Measurements from ENCODE around the gene RAB24. TPM values are rescaled to one million over a fixed set of nuclear protein-coding genes. Genes with fewer than 3 reads are reported as not detected.
"Not testable (repeated sequence)": the region's sequence is repeated elsewhere in the genome, so short reads cannot be mapped to it uniquely, and the experiment has no call there.

The RAB24 gene
- total RNA-seq, 1 experiment from 2014 or later, result 25.1 TPM

GRCh38 chr5:177314376-177315342 lies 11.1 kb upstream of the RAB24 start:
- in situ Hi-C loops (cut with HindIII; ENCODE audit: low sequenced_read_pairs), result no loop called here
- DNase-seq (ENCODE audit: low spot score), result no peak

DNA sequence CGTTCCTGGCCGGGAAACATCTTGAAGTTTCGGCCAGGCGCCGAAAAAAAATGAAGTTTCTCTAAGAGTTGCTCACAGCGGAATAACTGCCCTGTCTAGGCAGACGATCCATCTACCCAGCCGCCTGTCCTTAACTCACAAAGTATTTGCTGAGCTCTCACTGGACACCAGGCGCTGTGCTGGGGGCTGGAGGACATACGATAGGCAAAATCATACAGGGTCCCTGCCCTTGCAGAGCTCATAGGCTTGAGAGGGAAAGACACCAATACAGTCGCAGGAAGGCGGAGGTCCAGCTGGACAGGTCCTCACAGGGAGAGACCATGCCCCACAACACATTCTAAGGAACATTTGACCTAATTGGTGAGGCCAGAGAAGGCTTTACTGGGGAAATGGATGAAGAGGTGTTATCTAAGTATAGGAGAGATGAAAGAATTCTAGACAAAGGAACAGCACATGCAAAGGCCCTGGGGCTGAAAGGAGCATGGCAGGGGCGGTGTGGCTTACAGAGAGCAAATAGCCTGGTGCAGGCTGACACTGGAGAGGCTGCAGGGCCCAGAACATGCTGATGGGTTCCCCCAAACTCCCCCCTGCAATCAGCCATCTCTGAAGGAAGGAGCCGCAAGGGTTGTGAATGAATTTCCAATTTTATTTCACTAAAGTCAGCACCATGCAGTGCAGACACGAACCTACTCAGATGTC lies 10.2 kb upstream of the RAB24 start:
- in situ Hi-C loops (cut with HindIII; ENCODE audit: low sequenced_read_pairs), result no loop called here
- no peak for DNase-seq (ENCODE audit: low spot score)

- DNase-seq (ENCODE audit: low spot score), result no peak
- in situ Hi-C loops (cut with HindIII; ENCODE audit: low sequenced_read_pairs), result no loop called here
These were observed 9.2 kb upstream of the RAB24 start for GRCh38 chr5:177312649-177313181.

DNA sequence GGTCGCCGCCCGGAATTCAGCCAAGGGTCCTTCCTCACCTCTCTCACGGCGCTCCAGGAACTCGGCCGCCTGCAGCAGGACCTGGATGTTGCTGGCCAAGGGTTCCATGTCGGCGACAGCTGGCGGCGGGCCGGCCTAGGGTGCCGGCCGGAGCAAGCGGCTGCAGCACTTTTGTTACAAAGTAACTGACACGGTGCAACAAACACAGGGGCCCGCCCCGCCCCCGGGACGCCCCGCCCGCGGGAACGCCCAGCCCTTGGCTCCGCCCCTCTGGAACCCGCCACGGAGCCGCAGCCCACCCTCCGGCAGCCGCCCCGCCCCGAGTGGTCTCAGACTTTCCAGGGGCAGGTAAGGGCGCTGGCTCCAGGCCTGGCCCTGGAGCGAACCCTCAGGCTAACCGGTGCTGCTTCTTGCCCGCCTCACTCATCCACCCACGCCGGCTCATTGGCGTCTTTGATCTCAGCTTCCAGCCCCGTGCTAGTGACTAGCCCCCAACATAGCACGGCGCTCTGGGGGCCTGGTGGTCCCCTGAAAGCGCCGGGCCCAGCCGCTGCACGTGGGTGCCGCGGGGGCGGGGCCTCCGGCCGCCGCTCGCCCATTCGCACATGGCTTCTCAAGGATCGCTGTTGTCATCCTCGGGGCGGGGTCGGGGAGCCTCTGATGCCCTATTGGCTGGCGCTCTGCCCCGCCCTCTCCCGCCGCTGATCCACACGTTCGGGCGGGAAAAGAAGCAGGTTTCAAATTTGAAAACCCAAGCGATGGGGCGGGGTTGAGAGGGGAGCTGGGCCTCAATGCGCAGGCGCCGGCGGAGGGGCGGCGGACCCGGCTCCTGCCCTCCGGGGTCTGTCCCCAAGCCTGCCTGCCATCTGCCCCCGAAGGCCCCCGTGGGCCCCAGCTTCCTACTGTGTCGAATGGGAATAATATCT lies 8.5 kb upstream of the RAB24 start, which contains the start of gene MXD3:
Gene MXD3, minus strand, starts transcription at position 176 of the 926 bp plus-strand sequence. Its CDS starts 68 bp downstream, at position 108.
- in situ Hi-C loops (cut with HindIII; ENCODE audit: low sequenced_read_pairs), result no loop called here
- peak; percentile 94 for DNase-seq (ENCODE audit: low spot score)

DNA sequence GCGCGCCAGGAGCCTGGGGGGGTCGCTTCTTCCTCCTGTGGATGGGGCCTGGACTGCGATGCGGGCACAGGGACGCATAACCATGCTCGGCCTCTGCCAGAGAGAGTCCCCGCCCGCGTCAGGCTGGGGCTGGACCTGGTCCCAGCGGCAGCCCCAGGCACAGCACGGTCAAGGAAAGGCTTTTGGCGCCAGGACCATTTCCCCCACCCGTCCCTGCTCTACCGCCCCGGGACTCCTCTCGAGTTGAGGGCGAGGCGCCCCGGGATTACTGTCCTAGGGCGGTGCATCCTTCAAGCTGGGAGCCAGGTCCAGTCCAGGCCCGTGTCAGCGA lies 7.8 kb upstream of the RAB24 start:
- in situ Hi-C loops (cut with HindIII; ENCODE audit: low sequenced_read_pairs), result no loop called here
- DNase-seq (ENCODE audit: low spot score), result no peak

DNA sequence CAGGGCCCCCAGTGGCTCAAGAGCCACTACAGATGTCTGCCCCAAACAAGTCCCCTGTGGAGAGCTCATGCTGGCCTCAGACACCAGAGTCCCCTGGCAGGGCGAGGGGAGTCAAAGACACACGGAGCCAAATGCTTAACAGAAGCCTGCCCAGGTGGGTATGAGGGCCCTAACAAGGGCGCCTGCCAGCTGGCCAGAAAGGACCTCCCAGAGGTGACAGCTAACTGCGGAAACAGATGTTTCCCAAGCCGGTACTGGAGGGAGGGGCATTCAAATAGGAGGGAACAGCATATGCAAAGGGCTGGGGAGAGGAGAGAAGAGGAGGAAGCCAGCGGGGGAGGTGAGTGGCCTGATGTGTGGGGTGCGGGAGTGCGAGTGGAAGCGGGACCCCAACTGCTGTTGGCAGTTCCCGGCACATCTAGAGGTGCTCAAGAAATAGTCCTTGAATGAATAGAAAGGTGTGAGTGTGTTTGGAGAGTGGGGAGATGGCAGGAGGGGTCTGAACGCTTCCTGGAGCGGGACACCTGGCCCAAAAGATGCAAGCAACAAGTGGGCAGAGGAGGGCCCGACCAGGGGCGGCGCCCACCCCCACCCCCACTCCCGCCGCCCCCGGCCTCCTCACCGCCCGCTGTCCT lies 7.4 kb upstream of the RAB24 start:
- in situ Hi-C loops (cut with HindIII; ENCODE audit: low sequenced_read_pairs), result no loop called here
- no peak for DNase-seq (ENCODE audit: low spot score)

DNA sequence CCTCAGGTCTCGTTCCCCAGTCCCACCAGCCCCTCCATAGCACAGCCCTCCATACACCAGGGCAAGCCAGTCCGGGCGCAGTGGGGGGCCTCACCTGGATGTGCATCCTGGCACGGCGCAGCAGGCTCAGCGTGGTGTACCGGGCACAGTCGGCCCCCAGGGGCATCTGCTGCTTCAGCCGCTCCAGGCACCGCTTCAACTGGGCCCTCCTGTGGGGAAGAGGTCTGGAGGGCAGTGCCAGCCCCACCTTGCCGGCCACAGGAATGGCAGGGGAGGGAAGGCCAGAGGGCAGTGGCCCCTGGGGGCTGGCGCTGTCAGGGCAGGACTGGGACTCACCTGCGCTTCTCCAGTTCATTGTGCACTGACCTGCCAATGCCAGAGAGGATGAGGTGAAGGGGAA lies 6.8 kb upstream of the RAB24 start:
- in situ Hi-C loops (cut with HindIII; ENCODE audit: low sequenced_read_pairs), result no loop called here
- no peak for DNase-seq (ENCODE audit: low spot score)

DNA sequence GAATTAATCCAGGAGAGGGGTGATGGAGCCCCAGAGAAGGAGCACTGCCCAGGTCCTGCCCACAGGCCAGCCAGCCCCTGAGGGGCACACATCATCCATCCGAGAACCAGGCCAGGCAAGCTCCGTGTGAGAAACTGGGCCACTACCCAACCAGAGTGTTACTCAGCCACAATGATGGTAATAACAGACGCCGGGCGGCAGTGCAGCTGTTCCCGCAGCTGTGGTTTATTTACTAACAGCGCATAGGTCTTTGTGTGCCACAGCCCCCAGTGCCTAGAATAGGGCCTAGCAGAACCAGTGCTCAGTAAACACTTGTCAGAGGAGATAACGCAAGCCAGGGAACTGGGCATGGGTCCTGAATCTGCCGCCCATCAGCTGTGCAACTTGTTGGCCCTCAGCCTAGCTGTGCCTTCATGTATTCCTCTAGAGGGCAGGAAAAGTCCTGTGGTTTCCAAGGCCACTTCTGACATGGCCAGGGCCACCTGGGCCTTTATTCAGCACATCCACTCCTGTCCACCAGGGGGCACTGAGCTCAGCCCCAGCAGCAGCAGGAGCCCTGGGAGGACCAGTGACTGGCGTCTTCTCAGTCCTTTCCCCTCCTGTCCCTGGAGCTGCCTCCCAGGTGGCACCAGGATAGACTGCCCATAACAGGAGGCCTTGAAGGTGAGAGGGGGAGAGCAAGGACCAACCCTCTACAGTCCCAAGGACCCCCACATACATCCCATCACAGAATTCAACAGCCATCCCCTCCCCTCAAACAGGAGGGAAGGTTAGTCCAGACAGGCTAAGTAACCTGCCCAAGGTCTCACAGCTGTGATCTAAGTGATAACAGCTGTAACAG lies 6.1 kb upstream of the RAB24 start:
- in situ Hi-C loops (cut with HindIII; ENCODE audit: low sequenced_read_pairs), result no loop called here
- DNase-seq (ENCODE audit: low spot score), result peak; percentile 79

- in situ Hi-C loops (cut with HindIII; ENCODE audit: low sequenced_read_pairs), result no loop called here
- DNase-seq (ENCODE audit: low spot score), result no peak
These were observed 5.2 kb upstream of the RAB24 start for GRCh38 chr5:177308740-177309139.

GRCh38 chr5:177307544-177308363 lies 4.2 kb upstream of the RAB24 start:
- no peak for DNase-seq (ENCODE audit: low spot score)
- in situ Hi-C loops (cut with HindIII; ENCODE audit: low sequenced_read_pairs), result no loop called here

DNA sequence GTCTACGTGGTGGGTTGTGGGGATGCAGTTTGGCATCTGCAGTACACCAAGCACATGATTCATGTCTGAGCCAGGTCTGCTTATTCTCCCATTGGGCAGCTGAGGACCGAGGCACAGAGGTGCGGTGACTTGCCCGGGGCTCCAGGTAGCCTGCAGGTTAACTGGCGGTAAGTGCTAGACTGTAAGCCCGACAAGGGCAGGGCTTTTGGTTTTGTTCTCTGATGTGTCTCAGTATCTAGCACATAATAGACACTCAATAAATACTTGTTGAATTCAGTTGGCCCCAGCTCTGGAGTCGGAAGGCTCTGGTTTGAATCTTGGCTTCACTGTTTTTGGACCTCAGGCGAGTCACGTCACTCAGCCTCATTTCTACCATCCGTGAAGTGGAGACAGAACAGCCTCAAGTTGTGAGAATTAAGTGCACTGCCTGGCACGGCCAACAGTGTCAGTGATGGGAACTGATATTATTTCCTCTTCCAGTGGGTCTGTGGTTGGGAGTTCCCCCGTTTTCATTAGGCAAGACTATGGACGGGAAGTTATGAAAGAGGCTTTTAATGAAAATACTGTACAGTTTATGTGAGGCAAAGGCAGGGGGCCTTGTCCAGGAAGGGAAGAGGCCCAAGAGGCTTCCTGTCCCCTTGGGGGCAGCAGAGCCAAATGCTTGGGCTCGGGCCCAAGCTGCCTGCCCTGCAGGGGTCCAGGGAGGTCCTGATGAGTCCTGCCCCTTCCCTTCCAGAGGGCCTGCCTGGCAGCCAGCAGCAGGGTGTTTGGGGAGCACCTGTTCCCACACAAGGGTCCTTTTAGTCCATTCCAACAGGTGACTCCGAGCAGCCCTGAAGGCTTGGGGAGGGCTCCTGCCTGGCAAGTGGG lies 3.4 kb upstream of the RAB24 start:
- in situ Hi-C loops (cut with HindIII; ENCODE audit: low sequenced_read_pairs), result no loop called here
- DNase-seq (ENCODE audit: low spot score), result no peak

GRCh38 chr5:177306103-177306640 lies 2.7 kb upstream of the RAB24 start:
- in situ Hi-C loops (cut with HindIII; ENCODE audit: low sequenced_read_pairs); DNase-seq (ENCODE audit: low spot score): not testable (repeated sequence)

- in situ Hi-C loops (cut with HindIII; ENCODE audit: low sequenced_read_pairs), result no loop called here
- no peak for DNase-seq (ENCODE audit: low spot score)
These were observed 1.0 kb upstream of the RAB24 start for GRCh38 chr5:177304392-177305119.

- DNase-seq (ENCODE audit: low spot score), result peak; percentile 16
- in situ Hi-C loops (cut with HindIII; ENCODE audit: low sequenced_read_pairs), result no loop called here
These were observed 439 bp upstream of the RAB24 start for GRCh38 chr5:177303925-177304391.

Measured in G401 (cell line).